Measurements from ENCODE around the gene SEMA3F.

SEMA3F gene

GRCh38 chr3:50211930-50212329, 56.8 kb downstream of the SEMA3F start:
- Mint-ChIP-seq H3K4me1 (no peaks in the 10 kb centered on the region), H3K9me3 (no peaks in the 10 kb centered on the region), H3K27ac (no peak overlapping the region), H3K36me3 (no peaks in the 10 kb centered on the region), H3K4me3 (no peak overlapping the region)
- ATAC-seq: peak; percentile 84
- DNase-seq (ENCODE audit: low spot score in 2 of 2): no peak

GRCh38 chr3:50212502-50212901, 57.4 kb downstream of the SEMA3F start:
- no peaks in the 10 kb centered on the region for H3K36me3 Mint-ChIP-seq
- ATAC-seq (no peak), DNase-seq (ENCODE audit: low spot score in 2 of 2) (no peak)
- H3K27ac Mint-ChIP-seq: no peak overlapping the region
- H3K4me3 Mint-ChIP-seq: no peak overlapping the region
- no peaks in the 10 kb centered on the region for H3K9me3 Mint-ChIP-seq
- H3K4me1 Mint-ChIP-seq: no peaks in the 10 kb centered on the region

GRCh38 chr3:50212971-50213370, 57.8 kb downstream of the SEMA3F start:
- DNase-seq (ENCODE audit: low spot score in 2 of 2) (no peak), ATAC-seq (no peak)
- Mint-ChIP-seq H3K9me3 (no peaks in the 10 kb centered on the region), H3K27ac (no peak overlapping the region), H3K4me1 (no peaks in the 10 kb centered on the region), H3K4me3 (no peak overlapping the region), H3K36me3 (no peaks in the 10 kb centered on the region)

GRCh38 chr3:50213373-50213772, 58.2 kb downstream of the SEMA3F start:
- no peak for DNase-seq (ENCODE audit: low spot score in 2 of 2)
- Mint-ChIP-seq H3K36me3 (no peaks in the 10 kb centered on the region), H3K4me3 (no peak overlapping the region), H3K27ac (no peak overlapping the region), H3K4me1 (no peaks in the 10 kb centered on the region), H3K9me3 (no peaks in the 10 kb centered on the region)
- no peak for ATAC-seq

- no peak overlapping the region for H3K4me3 Mint-ChIP-seq
- H3K36me3 Mint-ChIP-seq: no peaks in the 10 kb centered on the region
- H3K9me3 Mint-ChIP-seq: no peaks in the 10 kb centered on the region
- H3K27ac Mint-ChIP-seq: no peak overlapping the region
- H3K4me1 Mint-ChIP-seq: no peaks in the 10 kb centered on the region
- DNase-seq (ENCODE audit: low spot score in 2 of 2) (no peak), ATAC-seq (no peak)
Observed at GRCh38 chr3:50214824-50215223, 59.7 kb downstream of the SEMA3F start.

- H3K4me1 Mint-ChIP-seq: no peaks in the 10 kb centered on the region
- no peak overlapping the region for H3K4me3 Mint-ChIP-seq
- H3K27ac Mint-ChIP-seq: no peak overlapping the region
- no peaks in the 10 kb centered on the region for H3K36me3 Mint-ChIP-seq
- H3K9me3 Mint-ChIP-seq: no peaks in the 10 kb centered on the region
- DNase-seq (ENCODE audit: low spot score in 2 of 2): no peak
- ATAC-seq: no peak
Observed at GRCh38 chr3:50215529-50215928, 60.4 kb downstream of the SEMA3F start.

- Mint-ChIP-seq H3K4me3 (no peak overlapping the region), H3K4me1 (no peaks in the 10 kb centered on the region), H3K27ac (no peak overlapping the region), H3K9me3 (no peaks in the 10 kb centered on the region), H3K36me3 (no peaks in the 10 kb centered on the region)
- DNase-seq (ENCODE audit: low spot score in 2 of 2): no peak
- ATAC-seq: no peak
Observed at GRCh38 chr3:50217681-50218080, 62.6 kb downstream of the SEMA3F start.

- H3K4me1 Mint-ChIP-seq: no peaks in the 10 kb centered on the region
- DNase-seq (ENCODE audit: low spot score in 2 of 2): no peak
Observed at GRCh38 chr3:50218448-50218847, 63.3 kb downstream of the SEMA3F start.

GRCh38 chr3:50219285-50219684, 64.2 kb downstream of the SEMA3F start:
- Mint-ChIP-seq H3K36me3 (no peaks in the 10 kb centered on the region), H3K27ac (no peak overlapping the region), H3K4me1 (no peaks in the 10 kb centered on the region), H3K9me3 (no peaks in the 10 kb centered on the region), H3K4me3 (no peak overlapping the region)
- DNase-seq (ENCODE audit: low spot score in 2 of 2) (no peak), ATAC-seq (no peak)

More at GRCh38 chr3:50218448-50218847, 63.3 kb downstream of the SEMA3F start:
- H3K4me3 Mint-ChIP-seq: no peak overlapping the region
- no peak for ATAC-seq
- no peaks in the 10 kb centered on the region for H3K36me3 Mint-ChIP-seq
- no peak overlapping the region for H3K27ac Mint-ChIP-seq
- H3K9me3 Mint-ChIP-seq: no peaks in the 10 kb centered on the region

GRCh38 chr3:50220109-50220508, 65.0 kb downstream of the SEMA3F start:
- Mint-ChIP-seq H3K27ac (peak overlapping the region; percentile 27), H3K4me3 (no peak overlapping the region), H3K36me3 (no peaks in the 10 kb centered on the region), H3K4me1 (peaks cover 2% of the 10 kb centered on the region), H3K9me3 (no peaks in the 10 kb centered on the region)
- ATAC-seq (no peak), DNase-seq (ENCODE audit: low spot score in 2 of 2) (no peak)

- Mint-ChIP-seq H3K27ac (peak overlapping the region; percentile 32), H3K9me3 (no peaks in the 10 kb centered on the region), H3K36me3 (peaks cover 3% of the 10 kb centered on the region), H3K4me1 (peaks cover 11% of the 10 kb centered on the region), H3K4me3 (no peak overlapping the region)
- ATAC-seq (peak; percentile 31), DNase-seq (ENCODE audit: low spot score in 2 of 2) (no peak)
Observed at GRCh38 chr3:50221051-50221410, 65.9 kb downstream of the SEMA3F start.

GRCh38 chr3:50221411-50222168, 66.5 kb downstream of the SEMA3F start:
- peak overlapping the region; percentile 32 for H3K27ac Mint-ChIP-seq
- H3K4me3 Mint-ChIP-seq: no peak overlapping the region
- H3K4me1 Mint-ChIP-seq: peaks cover 15% of the 10 kb centered on the region
- no peaks in the 10 kb centered on the region for H3K9me3 Mint-ChIP-seq
- H3K36me3 Mint-ChIP-seq: peaks cover 6% of the 10 kb centered on the region
- no peak for DNase-seq (ENCODE audit: low spot score in 2 of 2)
- ATAC-seq: no peak

GRCh38 chr3:50222169-50222528, 67.0 kb downstream of the SEMA3F start:
- no peaks in the 10 kb centered on the region for H3K9me3 Mint-ChIP-seq
- no peak overlapping the region for H3K27ac Mint-ChIP-seq
- peaks cover 21% of the 10 kb centered on the region for H3K4me1 Mint-ChIP-seq
- DNase-seq (ENCODE audit: low spot score in 2 of 2): no peak
- H3K36me3 Mint-ChIP-seq: peaks cover 10% of the 10 kb centered on the region
- no peak overlapping the region for H3K4me3 Mint-ChIP-seq
- no peak for ATAC-seq

- Mint-ChIP-seq H3K4me3 (no peak overlapping the region), H3K27ac (peak overlapping the region; percentile 10)
Observed at GRCh38 chr3:50224639-50225038, 69.5 kb downstream of the SEMA3F start.

GRCh38 chr3:50226888-50227389, 71.8 kb downstream of the SEMA3F start:
- Mint-ChIP-seq H3K4me3 (peak overlapping the region; percentile 99), H3K4me1 (peaks cover 46% of the 10 kb centered on the region), H3K36me3 (peaks cover 10% of the 10 kb centered on the region), H3K27ac (peak overlapping the region; percentile 95), H3K9me3 (no peaks in the 10 kb centered on the region)
- ATAC-seq (peak; percentile 49), DNase-seq (ENCODE audit: low spot score in 2 of 2) (peak in 1 of 2 donors; percentile 42)

More at GRCh38 chr3:50224639-50225038, 69.5 kb downstream of the SEMA3F start:
- Mint-ChIP-seq H3K4me1 (peaks cover 43% of the 10 kb centered on the region), H3K36me3 (peaks cover 10% of the 10 kb centered on the region), H3K9me3 (no peaks in the 10 kb centered on the region)
- no peak for ATAC-seq
- no peak for DNase-seq (ENCODE audit: low spot score in 2 of 2)

GRCh38 chr3:50227390-50228183, 72.5 kb downstream of the SEMA3F start:
- DNase-seq (ENCODE audit: low spot score in 2 of 2) (peak; percentile 92 to 94), ATAC-seq (peak; percentile 89)
- Mint-ChIP-seq H3K27ac (peak overlapping the region; percentile 95), H3K4me3 (peak overlapping the region; percentile 99), H3K9me3 (no peaks in the 10 kb centered on the region), H3K36me3 (peaks cover 10% of the 10 kb centered on the region), H3K4me1 (peaks cover 46% of the 10 kb centered on the region)
